CD4-positive, alpha-beta T cell treated with Interleukin-15 for 4 hours (primary cell): ENCODE results near the gene CELF6.
"Not testable (repeated sequence)": the region's sequence is repeated elsewhere in the genome, so short reads cannot be mapped to it uniquely, and the experiment has no call there.

Experiments used
- DNase-seq: peaks from one replicate; pipeline ENCODE4 v3.0.0-alpha.2; 2020; ENCODE audit warnings: low spot score

The CELF6 gene

DNA sequence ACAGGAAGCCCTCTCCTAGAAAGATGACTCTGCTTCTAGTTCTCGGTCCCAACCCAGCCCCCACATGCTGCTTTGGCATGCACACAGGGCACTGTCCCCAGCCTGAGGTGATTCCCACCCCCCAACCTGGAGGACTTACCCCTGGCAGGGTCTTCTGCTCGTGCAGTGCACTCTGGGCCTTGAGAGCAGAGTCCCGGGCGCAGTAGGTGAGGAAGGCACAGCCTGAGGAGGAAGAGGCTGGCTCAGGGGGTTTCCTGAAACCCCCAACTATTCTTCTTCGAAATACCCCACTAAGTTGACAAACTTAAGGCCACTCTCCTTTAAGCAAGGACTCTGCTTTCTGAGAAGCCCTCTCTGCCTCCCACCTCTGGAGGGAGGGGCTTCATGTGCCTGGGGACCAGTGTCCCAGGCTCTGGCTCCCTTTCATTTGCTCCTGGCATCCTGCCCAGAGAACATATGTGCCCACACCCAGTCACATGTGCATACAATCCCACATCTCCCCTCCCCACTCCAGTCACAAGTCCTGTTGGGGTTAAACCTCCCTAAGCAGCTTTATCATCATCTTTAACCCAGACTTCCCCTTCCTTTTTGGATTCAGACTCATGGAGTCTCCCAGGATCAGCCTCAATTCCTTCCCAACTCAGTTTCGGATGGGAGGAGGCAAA is 4.1 kb downstream of the CELF6 start:
- no peak for DNase-seq

DNA sequence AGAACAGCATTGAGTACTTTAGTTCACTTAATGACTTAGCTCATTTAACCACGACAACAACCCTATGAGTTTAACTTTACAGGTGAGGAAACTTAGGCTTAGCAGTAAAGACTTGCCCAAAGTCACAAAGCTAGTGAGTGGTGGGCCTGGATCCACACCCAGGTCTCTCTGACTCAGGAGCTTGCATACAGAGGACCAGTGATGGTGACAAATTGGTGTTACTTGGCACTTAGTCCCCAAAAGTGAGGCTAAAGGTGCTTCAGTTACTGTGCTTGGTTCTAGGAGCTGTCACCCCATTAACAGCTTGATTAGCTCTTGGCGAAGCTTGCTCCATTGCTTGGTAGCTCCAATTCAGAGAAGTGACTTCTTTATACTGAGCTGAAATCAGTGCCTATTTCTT is 6.1 kb downstream of the CELF6 start:
- no peak for DNase-seq

DNA sequence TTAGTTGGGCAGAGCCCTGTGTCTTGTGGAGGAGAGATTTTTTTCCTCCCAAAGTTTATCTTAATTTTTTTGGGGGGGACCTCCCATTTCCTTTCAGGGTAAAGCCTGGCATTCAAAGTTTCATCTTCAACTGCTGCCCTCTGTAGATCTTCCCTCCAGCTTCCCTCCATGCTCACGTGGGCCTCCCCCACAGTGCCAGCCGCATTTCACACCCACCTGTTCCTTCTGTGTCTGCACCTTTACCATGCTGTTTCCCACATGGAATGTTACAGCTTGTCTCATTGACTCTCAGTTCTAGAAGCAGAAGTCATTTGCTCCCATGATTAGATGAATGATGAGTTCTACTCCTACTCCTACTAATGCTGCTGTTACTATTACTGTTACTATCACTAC is 6.5 kb downstream of the CELF6 start:
- DNase-seq, result no peak

DNA sequence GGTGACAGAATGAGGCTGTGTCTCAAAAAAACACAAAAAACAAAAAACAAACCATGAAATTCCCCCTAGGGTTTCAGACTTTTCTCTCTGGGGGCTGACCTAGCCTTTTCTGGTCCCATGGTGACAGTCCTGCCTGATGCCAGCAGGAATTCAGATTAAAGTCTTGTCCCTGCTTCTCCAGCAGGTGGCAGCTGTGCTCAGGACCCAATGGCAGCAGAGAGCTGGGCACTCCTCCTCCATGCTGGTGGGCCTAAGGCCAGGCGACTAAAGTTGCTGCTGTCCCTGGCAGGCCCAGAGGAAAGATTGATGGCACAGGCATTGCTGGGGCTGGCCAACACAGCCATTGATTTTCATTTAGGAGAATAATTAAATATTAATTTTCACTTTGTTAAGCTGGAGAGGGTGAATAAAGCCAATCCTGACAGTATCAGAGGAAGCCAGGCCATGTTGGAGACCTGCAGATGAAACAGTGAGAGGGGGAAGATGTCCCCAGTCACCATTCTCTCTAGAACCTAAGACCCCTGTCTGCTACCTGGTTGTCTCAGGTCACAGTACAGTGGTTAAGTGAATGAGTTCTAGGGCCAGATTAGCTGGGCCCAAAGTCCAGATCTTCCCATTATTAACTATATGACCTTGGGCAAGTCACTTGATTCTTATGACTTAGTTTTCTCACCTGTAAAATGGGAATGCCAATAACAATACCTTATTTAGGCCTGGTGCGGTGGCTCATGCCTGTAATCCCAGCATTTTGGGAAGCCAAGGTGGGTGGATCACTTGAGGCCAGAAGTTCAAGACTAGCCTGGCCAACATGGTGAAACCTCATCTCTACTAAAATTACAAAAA is 7.1 kb downstream of the CELF6 start:
- DNase-seq, result peak; percentile 57

DNA sequence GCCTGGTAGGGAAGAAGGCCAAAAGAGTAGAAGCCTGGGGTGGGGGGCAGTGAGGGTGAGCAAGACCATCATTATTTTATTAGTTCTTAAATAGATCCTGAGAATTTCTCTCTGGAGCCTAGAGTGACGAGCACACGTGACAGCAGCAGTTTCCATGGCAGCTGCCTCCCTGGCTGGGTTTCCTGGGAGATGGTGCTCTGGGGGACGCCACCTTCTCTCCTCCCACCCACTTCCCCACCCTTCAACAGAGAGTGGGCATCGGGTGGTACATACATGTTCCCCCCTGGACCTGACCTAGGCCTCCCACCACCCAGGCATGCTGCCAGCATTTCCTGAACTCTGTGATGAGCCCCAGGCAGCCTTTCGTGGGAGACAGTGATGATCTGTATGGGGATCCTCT is 12.9 kb downstream of the CELF6 start:
- no peak for DNase-seq

DNA sequence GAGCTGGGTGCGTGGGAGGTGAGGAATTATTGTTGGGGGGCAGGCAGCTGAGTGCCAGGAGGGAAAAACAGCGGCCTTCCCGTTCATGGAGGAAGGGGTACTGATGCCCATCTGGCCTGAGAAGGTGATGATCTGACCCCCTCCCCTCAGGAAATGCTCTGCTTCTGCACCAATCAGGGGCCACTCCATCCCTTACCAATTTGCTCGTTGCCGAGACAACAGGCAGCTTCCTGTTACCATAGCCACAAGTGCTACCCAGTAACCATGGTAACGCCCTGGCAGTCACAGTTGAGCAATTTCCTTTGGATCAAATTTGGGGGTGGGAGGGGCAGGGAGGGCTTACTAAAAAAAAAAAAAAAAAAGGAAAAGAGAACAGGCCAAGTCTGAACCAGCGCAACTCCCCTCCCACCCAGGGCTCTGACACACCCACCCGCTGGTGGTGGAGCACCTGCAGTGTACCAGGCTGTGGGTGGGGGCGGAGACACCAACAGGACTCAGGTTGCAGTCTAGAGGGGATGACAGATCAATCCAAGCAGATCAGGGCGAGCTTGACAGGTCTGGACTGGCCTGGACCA is 13.7 kb downstream of the CELF6 start:
- peak; percentile 76 for DNase-seq

DNA sequence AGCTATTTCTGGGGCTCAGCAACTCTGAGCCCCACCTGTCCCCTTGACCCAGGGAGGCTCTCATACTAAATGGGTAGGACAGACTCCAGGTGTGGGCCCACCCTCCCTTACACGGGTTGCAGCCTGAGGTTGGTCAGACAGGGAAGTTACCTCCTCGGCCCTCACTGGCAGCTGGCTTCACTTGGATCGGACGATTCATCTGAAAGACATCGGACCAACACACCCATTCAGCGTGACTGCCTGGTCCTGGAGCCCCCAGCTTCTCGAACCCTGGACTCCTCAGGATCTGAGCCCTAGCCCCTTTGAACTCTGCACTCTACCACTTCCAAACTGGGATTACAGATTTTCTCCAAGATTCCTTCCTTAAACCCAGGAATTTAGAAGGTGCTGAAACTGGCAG is 15.4 kb downstream of the CELF6 start:
- DNase-seq, result no peak

DNA sequence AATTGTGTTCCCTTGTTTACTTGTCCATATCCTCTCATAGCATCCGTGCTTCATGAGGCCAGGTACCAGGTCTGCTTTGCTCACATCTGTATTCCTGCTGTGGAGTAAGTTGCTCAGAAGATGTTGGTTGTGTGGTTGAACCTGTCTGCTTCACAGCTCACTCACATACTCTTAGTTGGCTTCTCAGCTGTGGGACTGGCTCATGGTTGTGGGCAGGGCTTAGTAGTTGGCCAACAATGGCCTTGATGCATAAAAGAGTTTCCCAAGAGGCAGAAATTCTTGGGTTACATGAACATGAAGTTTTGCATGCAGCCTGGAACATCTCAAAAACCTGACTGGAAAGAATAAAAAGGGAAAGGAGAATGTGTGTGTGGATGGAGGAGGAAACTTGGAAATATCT is 17.0 kb downstream of the CELF6 start:
- no peak for DNase-seq

DNA sequence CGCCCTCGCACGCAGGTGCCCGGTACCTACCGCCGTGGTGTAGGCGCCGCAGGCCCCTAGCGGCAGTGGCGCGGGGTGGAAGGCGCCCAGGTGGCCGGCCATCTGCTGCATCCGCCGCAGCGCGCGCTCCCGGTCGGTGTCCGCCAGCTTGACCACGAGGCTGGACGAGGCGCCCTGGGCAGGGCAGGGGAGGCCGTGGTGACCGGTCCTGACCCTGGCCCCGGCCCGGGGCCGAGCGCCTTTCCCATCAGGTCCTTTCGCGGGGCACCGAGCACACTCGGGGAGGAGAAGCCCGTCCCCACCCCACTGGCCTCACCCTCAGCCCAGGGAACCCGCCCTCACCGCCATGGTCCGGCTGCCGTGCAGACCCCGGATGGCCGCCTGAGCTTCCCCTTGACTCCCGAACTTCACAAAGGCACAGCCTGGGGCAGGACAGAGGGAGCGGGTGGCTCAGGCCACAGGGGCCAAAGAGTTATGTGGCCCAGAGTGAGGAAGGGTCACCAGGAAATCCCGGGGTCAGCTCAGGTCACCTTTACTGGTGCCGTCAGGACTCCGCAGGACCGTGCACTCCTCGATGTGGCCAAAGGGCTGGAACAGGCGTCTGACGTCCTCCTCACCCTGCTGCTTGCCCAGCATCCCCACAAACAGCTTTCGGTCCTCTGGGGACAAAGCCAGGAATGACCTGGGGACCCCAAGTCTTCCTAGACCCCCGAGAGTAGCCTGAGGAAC is 30.2 kb downstream of the CELF6 start:
- no peak for DNase-seq

DNA sequence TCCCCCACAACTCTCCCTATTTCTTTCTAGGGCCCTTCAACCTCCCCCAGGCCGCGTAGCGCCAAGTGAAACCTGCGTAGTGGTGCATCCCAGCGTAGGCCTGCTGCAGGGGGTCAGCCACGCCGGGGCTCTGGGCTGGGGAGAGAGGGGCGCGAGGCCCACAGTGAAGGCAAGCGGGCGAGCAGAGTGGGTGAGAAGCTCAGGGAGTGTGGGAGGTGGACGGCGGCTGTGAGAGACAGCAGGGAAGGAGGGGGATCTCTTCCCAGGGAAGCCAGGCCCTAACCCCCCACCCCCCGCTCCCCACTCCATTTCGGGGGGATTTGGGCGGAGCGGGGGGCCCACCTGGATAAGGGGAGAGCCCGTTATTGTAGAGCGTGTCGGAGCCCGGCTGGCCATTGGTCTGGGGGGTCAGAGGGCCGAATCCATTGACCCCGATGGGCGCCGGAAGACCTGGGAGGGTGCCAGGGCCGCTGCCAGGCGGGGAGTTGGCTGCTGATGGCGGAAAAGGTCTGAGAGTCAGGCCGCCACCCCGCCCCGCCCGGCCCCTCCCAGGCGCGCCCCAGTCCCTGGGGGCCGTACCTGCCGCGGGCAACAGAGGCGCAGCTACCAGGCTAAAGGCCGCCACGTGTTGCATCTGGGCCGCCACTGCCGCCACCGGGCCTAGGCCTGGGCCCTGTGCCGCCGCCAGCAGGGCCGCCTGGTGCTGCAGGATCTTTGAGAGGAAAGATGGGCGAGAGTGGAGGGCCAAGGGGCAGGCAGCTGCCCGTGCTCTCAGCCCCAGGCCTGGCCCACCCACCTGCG is 31.0 kb downstream of the CELF6 start:
- no peak for DNase-seq

DNA sequence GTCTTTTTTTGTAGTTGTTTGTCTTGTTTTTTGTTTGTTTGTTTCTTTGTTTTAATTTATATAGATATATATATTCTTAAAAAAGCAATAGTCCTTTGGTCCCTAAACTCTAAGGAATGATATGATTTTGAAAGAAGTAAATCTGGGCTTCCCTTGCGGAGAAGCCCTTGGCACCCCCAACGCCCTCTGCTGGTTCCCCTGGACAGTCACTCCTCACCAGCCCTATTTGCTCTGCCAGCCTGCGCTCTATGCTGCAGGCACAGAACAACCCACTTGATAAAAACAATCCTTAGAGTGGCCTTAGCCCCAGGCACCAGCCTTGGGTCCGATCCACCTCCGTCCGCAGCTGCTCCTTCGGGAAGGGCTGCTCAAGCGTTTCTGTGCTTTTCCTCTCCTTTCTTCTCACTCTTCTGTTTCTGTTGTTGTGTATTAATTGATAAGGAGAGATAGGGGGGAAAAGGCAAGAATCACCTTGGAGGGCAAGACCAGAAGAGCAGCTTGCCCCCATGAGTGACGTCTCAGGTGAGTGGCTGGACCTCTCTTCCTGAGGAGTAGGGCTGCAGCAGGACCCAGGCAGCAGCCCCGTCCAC is 33.9 kb downstream of the CELF6 start:
- DNase-seq, result peak; percentile 46

DNA sequence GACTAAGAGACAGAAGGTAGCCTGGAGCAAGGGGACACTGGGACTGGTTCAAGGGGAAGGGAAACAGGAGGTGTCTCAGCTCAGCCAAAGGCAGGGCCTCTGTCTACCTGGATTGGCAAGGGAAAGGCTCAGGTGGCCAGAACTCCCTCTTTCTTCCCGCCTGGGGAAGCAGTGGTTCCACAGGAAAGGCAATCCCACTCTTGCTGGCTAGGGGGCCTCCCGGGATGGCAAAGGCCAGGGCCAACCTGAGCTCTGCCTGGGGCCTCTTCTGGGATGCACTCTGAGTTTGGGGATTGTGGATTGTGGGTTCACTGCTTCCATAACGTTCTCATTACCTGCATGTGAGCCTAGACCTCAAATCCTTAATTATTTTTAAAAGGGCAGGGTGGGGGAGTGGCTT is 34.6 kb downstream of the CELF6 start:
- DNase-seq, result no peak

DNA sequence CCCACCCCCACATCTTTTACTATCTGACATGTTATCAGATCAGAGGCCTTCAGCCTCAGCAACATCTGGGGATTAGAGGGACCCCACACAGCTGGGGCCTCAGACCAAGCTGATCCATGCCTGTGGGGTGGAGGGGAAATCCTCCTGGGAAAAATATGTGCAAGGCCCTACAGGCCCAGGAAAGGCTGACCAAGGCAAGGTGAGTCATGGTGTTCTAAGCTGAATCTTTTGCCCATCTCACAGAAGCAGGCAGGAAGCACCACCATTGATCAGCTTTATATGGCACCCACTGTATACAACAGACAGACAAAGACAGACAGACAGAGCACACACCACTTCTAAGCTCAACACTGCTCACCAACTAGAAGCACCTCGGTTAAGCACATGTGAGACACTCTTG is 35.2 kb downstream of the CELF6 start:
- no peak for DNase-seq

DNA sequence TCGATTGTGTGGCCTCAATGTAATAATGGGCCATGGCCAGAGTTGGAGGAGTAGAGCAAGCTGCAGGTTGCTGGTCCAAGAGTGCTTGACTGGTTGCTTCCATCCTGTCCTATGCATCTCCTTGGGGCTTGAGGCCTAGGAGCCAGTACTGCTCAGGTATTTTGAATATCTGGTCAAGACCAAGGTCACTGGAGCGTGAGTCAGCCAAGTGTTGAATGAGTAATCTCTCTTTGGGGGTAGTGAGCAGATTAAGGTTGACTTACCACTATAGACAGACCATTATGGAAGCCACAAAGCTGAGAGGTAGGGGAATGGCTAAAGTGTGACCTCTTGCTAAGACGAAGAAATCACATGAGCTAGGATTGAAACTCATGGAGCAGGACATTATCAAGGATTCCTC is 38.2 kb downstream of the CELF6 start:
- no peak for DNase-seq

DNA sequence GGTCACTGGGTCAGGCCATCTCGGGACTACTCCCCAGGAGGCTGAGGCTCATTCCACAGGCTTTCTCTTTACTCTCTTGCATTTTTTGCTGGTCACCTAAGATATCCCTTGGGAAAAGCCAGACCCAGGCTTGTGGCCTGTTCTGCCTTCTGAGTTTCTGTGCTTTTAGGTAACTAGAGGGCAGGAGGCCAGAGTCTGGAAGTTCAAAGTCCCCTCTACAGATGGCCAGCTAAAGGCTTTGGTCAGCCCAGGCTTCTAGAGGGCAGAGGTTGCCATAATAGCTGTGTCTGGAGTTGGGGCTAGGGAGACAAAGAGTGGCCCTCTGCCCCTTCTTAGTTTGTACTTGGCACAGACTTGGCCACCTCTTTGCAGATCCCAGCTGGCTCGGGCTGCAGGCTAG is 39.2 kb downstream of the CELF6 start:
- DNase-seq, result no peak

DNA sequence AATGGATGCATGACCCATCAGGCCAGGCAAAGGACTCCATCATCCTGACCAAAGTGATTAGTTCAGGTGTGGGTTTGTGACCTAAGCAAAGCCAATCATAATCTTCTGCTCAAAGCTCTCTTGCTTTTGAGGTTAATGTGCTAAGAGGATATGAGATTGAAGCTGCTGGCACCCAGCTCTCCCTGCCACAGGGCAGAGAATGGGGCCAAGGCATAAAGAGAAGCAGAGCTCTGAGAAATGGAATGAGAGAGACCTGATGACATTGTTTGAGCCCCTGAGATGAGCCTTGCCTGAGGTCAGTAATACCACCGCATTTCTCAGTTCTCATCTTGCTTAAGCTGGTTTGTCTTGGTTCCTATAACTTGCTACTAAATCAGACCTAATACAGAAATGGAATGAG is 41.2 kb downstream of the CELF6 start:
- no peak for DNase-seq

DNA sequence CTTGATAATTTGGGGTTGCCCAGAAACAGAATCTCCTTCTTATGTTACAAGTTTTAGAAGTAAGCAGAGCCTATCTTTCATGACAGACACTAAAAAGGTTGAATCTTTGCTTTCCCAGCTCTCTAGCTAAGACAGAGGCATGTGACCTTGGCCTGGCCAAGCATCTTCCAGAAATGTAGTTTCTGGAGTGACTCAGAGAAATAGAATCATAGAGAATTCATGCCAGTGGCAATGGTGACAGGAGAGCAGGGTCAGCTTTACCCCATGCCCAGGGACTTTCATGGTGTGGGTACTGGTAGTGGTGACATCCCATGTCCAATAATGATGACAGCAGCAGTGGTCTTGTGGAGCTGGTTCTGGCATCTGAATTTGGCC is 43.6 kb downstream of the CELF6 start:
- no peak for DNase-seq

DNA sequence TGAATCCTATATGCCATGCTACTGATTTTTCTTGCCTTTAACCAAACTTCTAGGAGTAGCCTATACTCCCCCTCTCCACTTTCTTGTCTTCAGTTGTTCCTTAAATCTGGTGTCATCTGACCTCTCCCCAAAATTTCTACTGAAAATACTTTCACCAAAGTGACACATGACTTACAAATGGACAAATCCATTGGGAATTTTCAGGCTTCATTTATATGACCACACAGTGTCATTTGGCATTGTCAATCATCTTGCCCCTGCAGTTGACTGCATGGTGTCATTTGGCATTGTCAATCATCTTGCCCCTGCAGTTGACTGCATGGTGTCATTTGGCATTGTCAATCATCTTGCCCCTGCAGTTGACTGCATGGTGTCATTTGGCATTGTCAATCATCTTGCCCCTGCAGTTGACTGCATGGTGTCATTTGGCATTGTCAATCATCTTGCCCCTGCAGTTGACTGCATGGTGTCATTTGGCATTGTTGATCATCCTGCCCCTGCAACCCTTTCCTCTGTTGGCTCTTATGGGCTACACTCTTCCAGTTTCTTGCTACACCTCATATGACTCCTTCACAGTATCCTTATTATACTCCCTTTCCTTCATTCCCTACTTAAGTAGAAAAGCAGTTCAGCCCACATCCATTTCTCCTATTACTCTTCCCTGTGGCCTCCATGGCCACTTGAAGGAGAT is 44.2 kb downstream of the CELF6 start:
- not testable (repeated sequence) for DNase-seq

DNA sequence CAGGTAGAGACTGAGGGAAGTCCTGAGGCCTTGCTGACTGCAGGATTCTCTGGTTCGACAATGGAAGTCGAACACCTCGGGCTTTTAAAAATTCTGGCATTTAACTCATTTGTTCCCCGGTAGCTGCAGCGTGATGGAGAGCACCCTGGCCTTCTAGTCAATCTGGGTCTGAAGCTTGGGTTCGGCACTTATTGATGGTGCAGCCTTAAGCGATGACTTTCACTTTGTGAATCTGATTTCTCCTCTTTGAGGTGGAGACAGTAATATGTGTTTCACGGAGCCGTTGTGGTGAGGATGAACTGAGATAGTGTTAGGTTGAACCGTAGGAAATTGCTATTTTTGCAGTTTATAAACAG is 47.0 kb downstream of the CELF6 start:
- no peak for DNase-seq

DNA sequence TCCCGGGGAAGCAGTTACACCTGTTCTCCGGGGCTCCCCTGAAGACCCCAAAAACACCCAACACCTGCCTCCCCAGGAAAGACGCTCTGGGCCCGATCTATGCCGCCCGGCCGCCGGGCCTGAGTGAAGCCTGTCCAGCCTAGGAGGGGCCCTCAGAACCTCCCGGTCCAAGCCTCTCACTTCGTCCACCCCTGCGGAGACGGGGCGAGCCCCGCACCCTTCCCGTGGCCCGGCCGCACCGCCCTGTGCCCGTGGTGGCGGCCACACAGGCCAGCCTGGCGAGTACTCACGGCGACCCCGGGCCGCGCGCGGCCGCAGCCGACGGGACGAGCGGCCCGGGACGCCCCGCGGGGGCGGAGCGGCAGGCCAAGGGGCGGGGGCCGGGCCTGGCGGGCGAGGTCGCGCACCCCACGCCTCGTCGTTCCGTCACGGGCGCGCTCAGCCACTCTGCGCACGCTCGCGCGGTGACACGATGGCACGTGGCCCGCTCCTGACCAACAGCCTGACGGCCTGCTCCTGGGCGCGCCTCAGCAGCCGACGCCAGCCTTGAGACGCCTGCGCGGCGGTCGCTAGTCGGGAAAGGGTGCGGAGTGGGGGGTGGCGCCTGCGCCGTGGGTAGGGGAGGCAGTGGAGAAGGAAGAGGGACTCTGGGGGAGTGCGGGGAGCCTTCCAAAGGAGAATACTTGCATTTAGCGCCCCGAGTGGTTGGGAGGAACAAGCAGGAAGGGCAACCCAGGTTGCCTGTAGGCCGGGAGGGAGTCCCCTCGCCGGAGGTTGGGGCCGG is 47.6 kb downstream of the CELF6 start, which contains the start of gene PARP6:
PARP6 (minus strand) TSS at position 342 of the 784 bp plus-strand sequence. CDS start 5,077 bp downstream, outside the sequence.
- peak; percentile 99 for DNase-seq
